Ramos (cell line): ENCODE data around the gene SSX2.
"Not testable (repeated sequence)": the region's sequence is repeated elsewhere in the genome, so short reads cannot be mapped to it uniquely, and the experiment has no call there.

ENCODE experiments used
- in situ Hi-C: fragments of 300-500 bp; cut with MboI; formaldehyde crosslinking; loops from one replicate; pipeline ENCODE4 v1.14.3; 2022; ENCODE audit warnings: low sequenced_read_pairs; ENCODE audit not compliant: unreplicated experiment

SSX2 gene, protein sequence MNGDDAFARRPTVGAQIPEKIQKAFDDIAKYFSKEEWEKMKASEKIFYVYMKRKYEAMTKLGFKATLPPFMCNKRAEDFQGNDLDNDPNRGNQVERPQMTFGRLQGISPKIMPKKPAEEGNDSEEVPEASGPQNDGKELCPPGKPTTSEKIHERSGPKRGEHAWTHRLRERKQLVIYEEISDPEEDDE

DNA sequence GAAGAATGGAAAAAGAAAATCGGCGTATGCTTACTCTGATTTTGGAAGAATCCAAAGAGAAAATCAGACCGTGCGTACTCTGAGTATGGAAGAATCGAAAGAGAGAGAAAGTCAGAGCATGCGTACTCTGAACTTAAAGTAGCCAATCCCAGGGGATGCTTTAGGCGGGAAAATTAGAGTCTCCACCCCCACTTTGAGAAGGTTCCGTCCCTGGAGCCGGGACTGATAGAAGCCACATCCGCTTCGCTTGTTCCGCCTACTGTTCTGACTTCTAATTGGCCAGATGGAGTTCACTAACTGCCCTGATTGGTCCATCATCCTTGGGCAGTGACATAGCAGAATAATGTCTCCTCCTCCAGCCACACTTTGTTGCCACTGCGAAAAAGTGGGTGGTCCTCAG is at the start of gene SSX2:
SSX2 (minus strand) TSS at position 101 of the 400 bp plus-strand sequence. CDS start 1,429 bp downstream, outside the sequence.
- in situ Hi-C loops = not testable (repeated sequence)

DNA sequence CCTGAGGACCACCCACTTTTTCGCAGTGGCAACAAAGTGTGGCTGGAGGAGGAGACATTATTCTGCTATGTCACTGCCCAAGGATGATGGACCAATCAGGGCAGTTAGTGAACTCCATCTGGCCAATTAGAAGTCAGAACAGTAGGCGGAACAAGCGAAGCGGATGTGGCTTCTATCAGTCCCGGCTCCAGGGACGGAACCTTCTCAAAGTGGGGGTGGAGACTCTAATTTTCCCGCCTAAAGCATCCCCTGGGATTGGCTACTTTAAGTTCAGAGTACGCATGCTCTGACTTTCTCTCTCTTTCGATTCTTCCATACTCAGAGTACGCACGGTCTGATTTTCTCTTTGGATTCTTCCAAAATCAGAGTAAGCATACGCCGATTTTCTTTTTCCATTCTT is 44.0 kb upstream of the SSX2 start, which contains the start of gene SSX2B:
SSX2B (plus strand) TSS at position 301 of the 400 bp plus-strand sequence. CDS start 1,429 bp downstream, outside the sequence.
- in situ Hi-C loops = not testable (repeated sequence)

DNA sequence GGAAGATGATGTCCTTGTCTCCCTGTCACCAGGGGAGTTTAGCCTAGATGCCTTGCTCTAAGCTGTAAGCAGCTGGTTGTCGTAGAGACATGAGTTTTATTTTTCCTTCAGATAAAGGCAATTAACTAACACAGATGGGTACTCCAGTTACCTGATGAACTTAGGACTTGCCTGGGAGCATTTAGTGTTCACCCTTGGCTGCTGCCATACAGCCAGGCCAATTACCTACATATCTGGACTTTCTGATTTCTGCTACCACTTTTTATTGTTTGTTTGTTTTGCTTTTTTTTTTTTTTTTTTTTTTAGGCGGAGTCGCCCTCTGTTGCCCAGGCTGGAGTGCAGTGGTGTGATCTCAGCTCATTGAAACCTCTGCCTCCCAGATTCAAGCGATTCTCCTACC is 14.9 kb downstream of the SSX2 start:
- in situ Hi-C loops = not testable (repeated sequence)

- in situ Hi-C loops = not testable (repeated sequence)
Observed at GRCh38 chrX:52662218-52662617, 44.8 kb downstream of the SSX2 start.

DNA sequence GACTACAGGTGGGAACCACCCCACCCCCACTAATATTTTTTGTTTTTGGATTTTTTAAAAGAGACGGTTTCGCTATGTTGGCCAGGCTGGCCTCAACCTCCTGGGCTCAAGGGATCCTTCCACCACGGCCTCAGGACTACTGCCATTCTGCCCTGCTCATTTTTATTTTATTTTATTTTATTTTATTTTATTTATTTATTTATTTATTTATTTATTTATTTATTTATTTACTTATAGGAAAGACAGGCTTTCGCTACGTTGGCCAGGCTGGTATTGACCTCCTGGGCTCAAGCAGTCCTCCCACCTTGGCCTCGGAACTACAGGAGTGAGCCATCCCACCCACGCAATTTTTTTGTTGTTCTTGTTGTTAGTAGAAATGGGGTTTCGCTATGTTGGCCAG is 51.5 kb downstream of the SSX2 start:
- in situ Hi-C loops = not testable (repeated sequence)

- in situ Hi-C loops = not testable (repeated sequence)
Observed at GRCh38 chrX:52654800-52655199, 52.2 kb downstream of the SSX2 start, which contains the start of gene SSX7. Gene SSX7, minus strand, starts transcription at chrX:52654900. Its CDS starts 1,428 bp downstream, at chrX:52653472.

DNA sequence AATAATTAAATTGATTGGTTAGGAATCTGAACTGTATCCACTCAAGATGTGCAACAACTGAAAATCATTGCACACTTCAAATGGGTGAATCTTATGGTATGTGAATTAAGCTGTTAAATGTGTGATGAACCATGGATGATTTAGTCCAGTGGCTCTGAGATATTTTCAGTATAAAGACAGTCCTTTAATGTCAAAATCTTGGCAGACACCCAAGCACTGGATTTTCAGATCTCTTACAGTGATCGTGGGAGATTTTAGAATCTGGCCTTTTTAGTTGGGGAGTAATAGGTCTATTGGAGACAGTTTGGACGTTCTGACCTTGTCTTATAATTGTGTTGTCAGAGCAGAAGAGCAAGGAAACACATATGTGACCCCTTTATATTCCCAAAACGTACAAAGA is 56.3 kb downstream of the SSX2 start:
- in situ Hi-C loops = not testable (repeated sequence)

DNA sequence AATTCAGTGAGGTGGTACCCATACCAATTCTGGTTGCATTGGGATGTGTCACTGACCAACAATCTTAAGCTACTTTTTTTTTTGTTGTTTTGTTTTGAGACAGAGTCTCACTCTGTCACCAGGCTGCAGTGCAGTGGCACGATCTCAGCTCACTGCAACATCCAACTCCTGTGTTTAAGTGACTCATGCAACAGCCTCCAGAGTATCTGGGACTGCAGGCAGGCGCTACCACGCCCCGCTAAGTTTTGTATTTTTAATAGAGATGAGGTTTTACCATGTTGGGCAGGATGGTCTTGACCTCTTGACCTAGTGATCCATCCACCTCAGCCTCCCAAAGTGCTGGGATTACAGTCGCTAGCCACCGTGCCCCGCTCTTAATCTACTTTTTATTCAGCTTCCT is 58.0 kb downstream of the SSX2 start:
- in situ Hi-C loops = not testable (repeated sequence)
